ENCODE data around the gene FAF1.
"Not testable (repeated sequence)": the region's sequence is repeated elsewhere in the genome, so short reads cannot be mapped to it uniquely, and the experiment has no call there.

Gene FAF1

DNA sequence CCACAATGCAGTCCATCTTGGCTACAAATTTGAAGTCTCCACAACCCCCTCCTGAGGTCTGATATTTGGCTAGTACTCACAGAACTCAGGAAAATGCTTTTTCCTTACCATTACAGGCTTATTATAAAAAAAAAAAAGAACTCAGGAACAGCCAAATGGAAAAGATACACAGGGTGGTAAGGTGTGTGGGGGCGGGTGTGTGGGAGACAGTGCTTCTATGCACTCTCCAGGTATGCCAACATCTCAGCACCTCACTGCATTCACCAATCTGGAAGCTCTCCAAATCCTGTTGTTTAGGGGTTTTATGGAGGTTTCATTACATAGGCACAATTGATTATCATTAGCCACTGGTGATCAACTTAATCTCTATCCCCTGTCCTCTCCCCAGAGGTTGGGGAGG, 126.9 kb downstream of the FAF1 start:
- DNase-seq = no peak

DNA sequence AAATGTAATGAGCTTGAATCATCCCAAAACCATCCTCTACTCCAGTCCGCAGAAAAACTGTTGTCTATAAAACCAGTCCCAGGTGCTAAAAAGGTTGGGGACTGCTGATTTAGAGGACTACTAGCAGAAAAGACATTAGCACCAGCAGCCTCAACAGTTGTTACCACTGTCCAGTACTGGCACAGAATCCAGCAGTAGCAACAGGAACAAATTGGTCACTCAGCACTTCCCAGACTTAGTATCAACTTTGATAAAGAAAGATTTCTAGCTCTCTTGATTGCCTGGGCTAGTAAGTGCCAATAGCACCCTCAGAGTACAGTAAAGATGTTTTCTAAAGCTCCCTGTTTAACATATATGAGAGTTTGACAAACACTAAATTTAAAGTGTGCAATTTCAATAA, 127.9 kb downstream of the FAF1 start:
- DNase-seq = no peak

- no peak for DNase-seq
Observed at GRCh38 chr1:50831300-50832061, 128.6 kb downstream of the FAF1 start.

GRCh38 chr1:50830621-50831020, 129.4 kb downstream of the FAF1 start:
- no peak for DNase-seq

- no peak for DNase-seq
Observed at GRCh38 chr1:50829014-50829958, 130.8 kb downstream of the FAF1 start.

- no peak for DNase-seq
Observed at GRCh38 chr1:50827546-50827945, 132.5 kb downstream of the FAF1 start.

- not testable (repeated sequence) for DNase-seq
Observed at GRCh38 chr1:50826792-50827191, 133.3 kb downstream of the FAF1 start.

DNA sequence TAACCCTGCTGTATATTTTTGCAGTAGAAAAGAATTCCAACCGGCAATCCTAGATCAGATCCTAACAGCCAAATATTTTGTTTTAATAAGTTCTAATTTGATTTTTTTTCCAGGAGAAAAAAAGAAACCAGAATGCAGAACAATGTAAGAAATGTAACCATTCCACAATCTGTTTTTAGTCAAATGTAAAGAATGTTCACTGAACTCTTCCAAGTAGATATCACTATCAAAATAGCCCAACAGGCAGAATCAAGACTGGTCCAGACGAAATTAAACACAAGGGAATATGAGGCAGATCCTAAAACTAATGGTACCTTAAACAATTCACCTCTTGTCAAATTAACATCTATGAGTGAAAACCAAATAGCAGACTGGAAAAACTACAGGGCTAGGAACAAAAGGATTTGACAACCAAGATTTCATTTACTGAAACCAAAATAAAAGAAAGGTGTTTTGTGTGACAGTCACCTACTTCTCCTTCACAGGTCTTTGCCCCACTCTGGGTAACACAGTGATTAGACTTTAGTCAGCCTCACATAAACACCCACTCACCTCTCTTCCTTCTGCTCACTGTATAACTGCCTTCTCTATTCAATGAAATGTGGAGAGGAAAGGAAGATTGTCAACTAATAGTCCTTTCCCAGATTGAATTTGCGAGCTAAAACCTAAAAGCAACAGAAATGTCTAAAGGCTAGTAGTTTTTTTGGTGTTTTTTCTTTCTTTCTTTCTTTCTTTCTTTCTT, 137.9 kb downstream of the FAF1 start:
- no peak for DNase-seq

- no peak for DNase-seq
Observed at GRCh38 chr1:50820545-50820944, 139.5 kb downstream of the FAF1 start.

DNA sequence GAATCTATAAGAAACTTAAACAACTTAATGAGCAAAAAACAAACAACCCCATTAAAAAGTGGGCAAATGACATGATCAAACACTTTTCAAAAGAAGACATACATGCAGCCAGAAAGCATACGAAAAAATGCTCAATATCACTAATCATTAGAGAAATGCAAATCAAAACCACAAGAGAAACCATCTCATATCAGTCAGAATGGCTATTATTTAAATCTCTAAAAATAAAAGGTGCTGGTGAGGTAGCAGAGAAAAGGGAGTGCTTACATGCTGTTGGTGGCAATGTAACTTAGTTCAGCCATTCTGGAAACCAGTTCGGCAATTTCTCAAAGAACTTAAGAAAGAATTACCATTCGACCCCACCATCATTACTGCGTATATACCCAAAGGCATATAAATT, 147.7 kb downstream of the FAF1 start:
- no peak for DNase-seq

GRCh38 chr1:50808296-50808695, 151.8 kb downstream of the FAF1 start:
- no peak for DNase-seq

DNA sequence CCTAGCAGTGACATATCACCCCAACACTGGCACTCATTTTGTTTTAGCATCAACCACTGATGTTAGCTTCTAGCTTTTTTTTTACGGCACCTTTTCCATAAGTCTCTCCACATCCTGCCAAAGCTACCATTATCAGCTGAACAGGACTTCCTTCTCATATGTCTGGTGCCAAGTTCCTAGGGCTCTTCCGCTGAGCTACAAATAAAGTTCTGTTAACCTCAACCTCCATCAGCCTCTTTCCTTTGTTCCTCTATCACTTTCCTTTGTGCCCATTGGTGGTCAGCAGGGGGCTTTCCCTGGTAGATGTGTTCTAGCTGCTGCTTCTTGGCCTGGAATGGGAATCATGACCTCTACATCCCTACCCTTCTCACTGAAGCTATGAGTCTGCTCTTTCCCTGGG, 163.8 kb downstream of the FAF1 start:
- DNase-seq = no peak

DNA sequence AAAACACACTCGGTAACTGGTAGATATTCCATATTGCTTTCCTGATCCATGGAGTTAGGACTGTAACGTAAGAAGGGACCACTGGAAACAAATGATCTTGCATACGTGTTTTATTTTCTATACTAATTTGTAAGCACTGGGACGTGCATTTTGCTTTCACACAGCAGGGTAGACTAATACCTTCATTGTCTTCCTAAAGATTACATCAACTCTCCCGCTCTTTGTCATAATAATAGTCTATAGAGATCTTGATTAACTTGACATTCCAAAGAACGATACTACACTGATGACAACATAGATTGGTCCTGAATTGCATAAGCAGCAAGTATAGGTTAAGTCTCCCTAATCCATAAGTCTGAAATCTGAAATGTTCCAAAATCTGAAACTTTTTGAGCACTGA, 166.5 kb downstream of the FAF1 start:
- no peak for DNase-seq

DNA sequence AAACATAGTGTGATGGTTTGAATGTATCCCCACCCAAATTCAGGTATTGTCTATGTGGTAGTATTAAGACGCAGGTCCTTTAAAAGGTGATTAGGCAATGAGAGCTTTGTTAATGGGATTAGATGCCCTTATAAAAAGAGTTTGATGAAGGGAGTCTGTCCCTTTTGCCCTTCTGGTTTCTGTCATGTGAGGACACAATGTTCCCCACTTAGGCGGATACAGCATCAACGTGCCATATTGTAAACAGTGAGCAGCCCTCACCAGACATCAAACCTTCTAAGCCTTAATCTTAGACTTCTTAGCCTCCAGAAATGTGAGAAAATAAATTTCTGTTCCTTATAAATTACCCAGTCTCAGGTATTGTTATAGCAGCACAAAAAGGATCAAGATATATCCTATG, 172.8 kb downstream of the FAF1 start:
- no peak for DNase-seq

DNA sequence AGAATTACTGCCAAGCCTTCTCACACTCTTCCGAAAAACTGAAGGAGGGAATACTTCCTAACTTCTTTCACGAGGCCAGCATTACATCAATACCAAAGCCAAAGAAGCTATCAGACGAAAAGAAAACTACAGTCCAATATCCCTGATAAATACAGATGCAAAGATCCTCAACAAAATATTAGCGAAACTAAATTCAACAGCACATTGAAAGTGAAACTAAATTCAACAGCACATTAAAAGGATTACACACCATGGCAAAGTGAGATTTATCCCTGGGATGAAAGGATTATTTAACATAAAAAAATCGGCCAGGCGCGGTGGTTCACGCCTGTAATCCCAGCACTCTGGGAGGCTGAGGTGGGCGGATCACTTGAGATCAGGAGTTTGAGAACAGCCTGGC, 176.8 kb downstream of the FAF1 start:
- DNase-seq = no peak

DNA sequence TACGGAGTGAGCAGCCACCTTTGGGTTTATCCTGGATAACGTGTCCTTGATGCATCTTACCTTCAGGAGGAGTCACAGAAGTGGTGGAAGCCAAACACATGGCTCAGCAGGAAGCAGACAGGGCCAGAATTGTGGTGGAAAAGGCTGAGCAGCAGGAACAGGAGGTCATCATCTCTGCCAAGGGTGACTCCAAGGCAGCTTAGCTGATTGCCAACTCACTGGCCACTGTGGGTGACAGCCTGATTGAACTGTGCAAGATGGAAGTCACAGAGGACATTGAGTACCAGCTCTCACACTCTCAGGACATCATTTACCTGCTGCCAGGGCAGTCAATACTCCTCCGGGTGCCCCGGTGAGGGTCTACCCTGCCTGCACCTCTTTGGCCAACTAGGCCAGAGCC, 179.3 kb downstream of the FAF1 start:
- no peak for DNase-seq

DNA sequence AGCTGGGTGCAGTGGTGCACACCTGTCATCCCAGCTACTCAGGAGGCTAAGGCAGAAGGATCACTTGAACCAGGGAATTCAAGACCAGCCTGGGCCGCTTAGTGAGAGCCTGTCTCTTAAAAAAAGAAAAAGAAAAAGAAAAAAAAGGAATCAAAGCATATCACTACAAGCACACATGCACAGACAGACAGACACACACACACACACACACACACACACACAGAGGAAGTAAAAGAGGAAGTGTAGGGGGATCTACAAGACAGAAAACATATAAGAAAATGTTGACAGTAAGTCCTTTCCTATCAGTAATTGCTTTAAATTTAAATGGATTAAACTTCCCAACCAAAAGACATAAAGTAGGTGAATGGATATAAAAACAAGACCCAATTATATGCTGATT, 180.3 kb downstream of the FAF1 start:
- DNase-seq = no peak

GRCh38 chr1:50775740-50776139, 184.3 kb downstream of the FAF1 start:
- DNase-seq = no peak

DNA sequence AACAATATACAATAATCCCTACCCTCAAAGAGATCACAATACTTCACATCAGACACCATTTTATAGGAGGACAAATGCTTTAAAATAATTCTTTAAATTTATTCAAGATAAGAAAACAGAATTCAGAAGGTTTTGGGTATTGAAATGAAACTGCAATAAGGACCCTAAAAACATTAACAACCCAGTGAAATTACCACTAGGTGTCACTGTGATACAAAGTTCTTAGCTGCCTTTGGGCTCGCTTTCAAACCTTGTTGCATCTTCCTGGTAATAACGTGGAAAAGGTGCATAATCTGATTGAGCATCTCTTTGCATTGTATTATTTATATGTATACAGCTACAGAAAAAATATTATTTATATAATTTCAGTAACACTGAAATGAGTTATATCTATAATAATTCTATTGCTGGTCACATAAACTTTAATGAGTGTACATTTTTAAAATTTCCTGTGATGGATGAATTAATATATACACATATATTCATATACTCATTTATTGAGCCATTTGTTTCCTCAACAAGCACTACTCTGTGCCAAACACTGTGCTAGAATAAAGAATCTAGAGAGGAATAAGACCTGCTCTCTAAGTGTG, 185.2 kb downstream of the FAF1 start:
- no peak for DNase-seq

- DNase-seq = no peak
Observed at GRCh38 chr1:50766688-50767087, 193.4 kb downstream of the FAF1 start.

- not testable (repeated sequence) for DNase-seq
Observed at GRCh38 chr1:50756543-50756942, 203.5 kb downstream of the FAF1 start.

DNA sequence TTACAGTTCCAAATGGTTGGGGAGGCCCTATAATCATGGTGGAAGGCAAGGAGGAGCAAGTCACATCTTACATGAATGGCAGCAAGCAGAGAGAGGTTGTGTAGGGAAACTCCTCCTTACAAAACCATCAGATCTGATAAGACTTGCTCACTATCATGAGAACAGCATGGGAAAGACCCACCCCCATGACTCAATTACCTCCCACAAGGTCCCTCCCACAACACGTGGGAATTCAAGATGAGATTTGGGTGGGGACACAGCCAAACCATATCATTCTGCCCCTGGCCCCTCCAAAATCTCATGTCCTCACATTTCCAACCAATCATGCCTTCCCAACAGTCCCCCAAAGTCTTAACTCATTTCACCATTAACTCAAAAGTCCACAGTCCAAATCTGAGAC, 205.3 kb downstream of the FAF1 start:
- DNase-seq = not testable (repeated sequence)

DNA sequence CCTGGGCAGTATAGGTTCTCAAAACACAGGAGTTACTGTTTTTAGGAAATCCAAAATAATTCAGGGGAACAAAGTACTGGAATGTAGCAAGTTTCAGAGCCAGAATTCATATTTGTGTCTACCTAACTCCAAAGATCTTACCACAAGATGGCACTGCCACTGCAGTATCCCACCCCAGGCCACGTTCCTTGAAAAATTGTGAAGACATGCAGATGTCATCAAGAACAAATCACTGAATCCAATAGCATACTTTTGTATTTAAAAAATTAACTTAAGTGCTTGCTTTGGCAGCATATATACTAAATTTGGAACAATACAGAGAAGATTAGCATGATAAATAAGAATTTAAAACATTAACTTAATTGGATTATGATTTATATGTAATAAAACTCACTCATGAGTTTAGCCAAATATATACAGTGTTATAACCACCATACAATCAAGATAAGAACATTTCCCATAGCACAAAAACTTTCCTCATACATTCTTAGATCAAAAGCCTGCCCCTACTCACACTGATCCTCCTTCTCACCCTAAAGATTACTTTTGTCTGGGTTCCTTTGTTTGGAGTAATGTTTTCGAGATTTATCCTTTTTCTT, 209.9 kb downstream of the FAF1 start:
- DNase-seq = no peak
